GM21529 (cell line): Measurements from ENCODE around the gene ITIH1.

ENCODE experiments used
- ATAC-seq: cut with Tn5 transposase; IDR thresholded peaks from one replicate; pipeline ENCODE4 v1.9.1; 2021; ENCODE audit not compliant: unreplicated experiment

The ITIH1 gene

GRCh38 chr3:52836471-52836845, 59.1 kb downstream of the ITIH1 start:
- no peak for ATAC-seq

GRCh38 chr3:52836986-52837385, 59.6 kb downstream of the ITIH1 start:
- no peak for ATAC-seq

- ATAC-seq: no peak
Measured at GRCh38 chr3:52838561-52839267, 61.3 kb downstream of the ITIH1 start.

GRCh38 chr3:52839268-52839575, 61.8 kb downstream of the ITIH1 start:
- ATAC-seq: no peak

DNA sequence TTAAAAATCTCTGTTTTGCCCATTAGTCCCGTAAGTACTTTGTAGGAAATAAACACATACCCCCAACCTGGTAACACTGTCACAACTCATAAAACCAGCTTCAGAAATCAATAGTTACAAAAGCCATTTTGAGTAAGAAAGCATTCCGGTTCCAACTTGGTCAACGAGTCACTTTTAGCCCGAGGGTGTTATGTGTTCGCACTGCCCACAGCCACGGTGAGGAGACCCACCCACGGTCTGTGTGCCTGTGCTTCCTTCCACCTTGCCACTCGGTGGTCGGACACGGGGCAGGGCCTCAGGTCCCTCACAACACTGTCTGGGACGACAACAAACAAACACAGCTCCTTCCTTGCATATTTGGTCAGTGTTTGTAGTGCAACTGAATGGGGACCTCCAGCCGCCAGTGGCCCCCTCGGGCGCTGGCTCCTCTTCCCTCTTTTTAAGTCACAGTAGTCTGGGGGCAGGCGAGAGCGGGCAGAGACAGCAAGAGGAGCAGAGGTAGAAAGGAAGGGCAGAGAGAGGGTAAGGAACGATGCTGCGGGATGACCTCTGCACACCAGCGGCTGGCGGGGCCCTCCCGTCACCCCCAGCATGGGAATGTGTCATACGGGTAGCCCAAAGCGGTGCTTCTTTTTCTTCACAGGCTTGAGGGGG, 62.6 kb downstream of the ITIH1 start:
- ATAC-seq: no peak

DNA sequence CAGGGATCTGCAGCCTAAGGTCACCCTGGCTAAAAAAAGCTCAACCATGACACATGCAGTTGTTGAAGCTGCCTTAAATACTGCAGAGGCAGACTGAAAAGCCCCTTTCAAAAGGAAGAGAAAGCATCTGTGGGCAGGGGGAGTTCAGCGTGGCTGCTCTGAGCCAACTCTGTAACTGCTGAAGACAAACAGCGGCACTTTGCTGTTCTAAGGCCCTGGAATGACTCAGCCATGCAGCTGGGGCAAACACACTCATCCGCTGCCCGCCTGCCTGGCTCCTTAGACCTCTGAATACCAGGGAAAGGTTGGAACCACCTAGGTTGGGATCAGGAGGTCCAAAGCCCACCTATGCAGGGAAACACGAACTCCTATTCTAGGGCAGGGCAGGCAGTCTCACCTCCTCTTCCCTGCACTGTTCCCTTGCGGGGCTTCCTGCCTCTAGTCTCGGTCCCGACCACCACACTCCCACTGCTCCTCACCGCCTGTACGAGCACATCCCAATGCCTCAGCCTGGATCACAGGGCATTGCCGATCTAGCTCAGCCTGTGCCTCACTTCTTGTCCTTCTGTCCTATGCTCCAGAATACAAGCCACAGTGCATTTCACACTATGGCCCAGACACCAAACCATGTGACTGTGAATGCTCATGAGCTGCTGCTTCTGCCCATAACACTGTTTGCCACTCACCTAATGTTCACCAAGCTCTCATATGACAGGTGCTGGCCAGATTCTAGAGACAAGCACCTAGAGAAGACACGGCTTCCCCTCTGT, 64.0 kb downstream of the ITIH1 start:
- ATAC-seq: no peak
